GM12878 (cell line): Measurements from ENCODE around the gene CTR9.

ENCODE experiments used
- CEBPB ChIP-seq, 2 experiments: fragments of 150-350 bp in 1 of 2; IDR thresholded peaks; 2 replicates each; pipeline ENCODE4 v1.6.1; 2012 to 2014; ENCODE audit warnings: low read depth in 2 of 2, low read length in 2 of 2, borderline replicate concordance in 1 of 2, inconsistent platforms in 1 of 2
- POLR2AphosphoS2 ChIP-seq: IDR thresholded peaks from 2 replicates; pipeline ENCODE4 v1.6.1; 2011; ENCODE audit warnings: low read depth, mild to moderate bottlenecking, low read length, improper control_type of control experiment, moderate library complexity
- SIX5 ChIP-seq: IDR thresholded peaks from 2 replicates; pipeline ENCODE4 v1.6.1; 2011; ENCODE audit warnings: mild to moderate bottlenecking, low read depth, low read length, moderate library complexity; ENCODE audit not compliant: severe bottlenecking
- SP1 ChIP-seq: IDR thresholded peaks from one replicate; pipeline ENCODE4 v1.6.1; 2011; ENCODE audit warnings: low read depth, low read length
- TF ChIP-seq, protein P1 (sequence below): IDR thresholded peaks from 2 replicates; pipeline ENCODE4 v1.6.1; 2012; ENCODE audit warnings: mild to moderate bottlenecking, low read depth, low read length
- TF ChIP-seq, protein P2 (sequence below), 3 experiments: IDR thresholded peaks in 2 of 3; conservative IDR thresholded peaks in 1 of 3; 2 replicates each; pipeline ENCODE4 v1.5.1; 2011; ENCODE audit warnings: low read depth in 3 of 3, low read length in 3 of 3, mild to moderate bottlenecking in 3 of 3, control low read depth in 2 of 3, moderate library complexity in 2 of 3, inconsistent platforms in 1 of 3, mixed read lengths in 1 of 3; ENCODE audit not compliant: control insufficient read depth in 2 of 3, insufficient read depth in 1 of 3; ENCODE audit errors: extremely low read depth in 1 of 3

DNA sequence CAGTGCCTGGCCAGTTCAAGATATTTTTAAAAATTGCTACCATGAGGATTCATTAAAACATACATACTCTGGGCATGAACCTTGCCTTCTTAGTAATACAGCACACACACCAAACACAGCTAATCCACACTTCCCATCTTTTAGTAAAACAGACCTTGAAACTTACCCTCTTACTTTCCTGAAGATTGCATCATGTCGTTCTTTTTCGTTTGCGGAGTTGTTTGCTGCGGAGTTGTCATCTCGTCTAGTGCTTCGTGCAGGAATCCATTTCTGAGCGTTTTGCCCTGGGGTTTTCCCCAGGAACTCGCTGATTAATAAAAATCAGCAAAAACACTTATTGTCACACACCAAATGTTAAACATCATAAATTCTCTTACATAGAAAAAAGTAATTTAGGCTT, 54.7 kb downstream of the CTR9 start:
- TF ChIP-seq, protein P1, sequence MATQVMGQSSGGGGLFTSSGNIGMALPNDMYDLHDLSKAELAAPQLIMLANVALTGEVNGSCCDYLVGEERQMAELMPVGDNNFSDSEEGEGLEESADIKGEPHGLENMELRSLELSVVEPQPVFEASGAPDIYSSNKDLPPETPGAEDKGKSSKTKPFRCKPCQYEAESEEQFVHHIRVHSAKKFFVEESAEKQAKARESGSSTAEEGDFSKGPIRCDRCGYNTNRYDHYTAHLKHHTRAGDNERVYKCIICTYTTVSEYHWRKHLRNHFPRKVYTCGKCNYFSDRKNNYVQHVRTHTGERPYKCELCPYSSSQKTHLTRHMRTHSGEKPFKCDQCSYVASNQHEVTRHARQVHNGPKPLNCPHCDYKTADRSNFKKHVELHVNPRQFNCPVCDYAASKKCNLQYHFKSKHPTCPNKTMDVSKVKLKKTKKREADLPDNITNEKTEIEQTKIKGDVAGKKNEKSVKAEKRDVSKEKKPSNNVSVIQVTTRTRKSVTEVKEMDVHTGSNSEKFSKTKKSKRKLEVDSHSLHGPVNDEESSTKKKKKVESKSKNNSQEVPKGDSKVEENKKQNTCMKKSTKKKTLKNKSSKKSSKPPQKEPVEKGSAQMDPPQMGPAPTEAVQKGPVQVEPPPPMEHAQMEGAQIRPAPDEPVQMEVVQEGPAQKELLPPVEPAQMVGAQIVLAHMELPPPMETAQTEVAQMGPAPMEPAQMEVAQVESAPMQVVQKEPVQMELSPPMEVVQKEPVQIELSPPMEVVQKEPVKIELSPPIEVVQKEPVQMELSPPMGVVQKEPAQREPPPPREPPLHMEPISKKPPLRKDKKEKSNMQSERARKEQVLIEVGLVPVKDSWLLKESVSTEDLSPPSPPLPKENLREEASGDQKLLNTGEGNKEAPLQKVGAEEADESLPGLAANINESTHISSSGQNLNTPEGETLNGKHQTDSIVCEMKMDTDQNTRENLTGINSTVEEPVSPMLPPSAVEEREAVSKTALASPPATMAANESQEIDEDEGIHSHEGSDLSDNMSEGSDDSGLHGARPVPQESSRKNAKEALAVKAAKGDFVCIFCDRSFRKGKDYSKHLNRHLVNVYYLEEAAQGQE, result no peak
- TF ChIP-seq POLR2AphosphoS2 (no peak), SIX5 (no peak), CEBPB (IDR thresholded peaks at IDR 0.05; ENCODE audit: borderline replicate concordance in 1 of 2, low read depth in 2 of 2, low read length in 2 of 2) (no peak), SP1 (no peak)
- TF ChIP-seq, protein P2, sequence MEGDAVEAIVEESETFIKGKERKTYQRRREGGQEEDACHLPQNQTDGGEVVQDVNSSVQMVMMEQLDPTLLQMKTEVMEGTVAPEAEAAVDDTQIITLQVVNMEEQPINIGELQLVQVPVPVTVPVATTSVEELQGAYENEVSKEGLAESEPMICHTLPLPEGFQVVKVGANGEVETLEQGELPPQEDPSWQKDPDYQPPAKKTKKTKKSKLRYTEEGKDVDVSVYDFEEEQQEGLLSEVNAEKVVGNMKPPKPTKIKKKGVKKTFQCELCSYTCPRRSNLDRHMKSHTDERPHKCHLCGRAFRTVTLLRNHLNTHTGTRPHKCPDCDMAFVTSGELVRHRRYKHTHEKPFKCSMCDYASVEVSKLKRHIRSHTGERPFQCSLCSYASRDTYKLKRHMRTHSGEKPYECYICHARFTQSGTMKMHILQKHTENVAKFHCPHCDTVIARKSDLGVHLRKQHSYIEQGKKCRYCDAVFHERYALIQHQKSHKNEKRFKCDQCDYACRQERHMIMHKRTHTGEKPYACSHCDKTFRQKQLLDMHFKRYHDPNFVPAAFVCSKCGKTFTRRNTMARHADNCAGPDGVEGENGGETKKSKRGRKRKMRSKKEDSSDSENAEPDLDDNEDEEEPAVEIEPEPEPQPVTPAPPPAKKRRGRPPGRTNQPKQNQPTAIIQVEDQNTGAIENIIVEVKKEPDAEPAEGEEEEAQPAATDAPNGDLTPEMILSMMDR (IDR thresholded peaks at IDR 0.05 in 2 of 3, conservative IDR thresholded peaks at IDR 0.05 in 1 of 3; ENCODE audit: control insufficient read depth in 2 of 3, extremely low read depth in 1 of 3, insufficient read depth in 1 of 3, low read depth in 3 of 3, low read length in 3 of 3), result no peak
